RWPE2 (cell line): ENCODE measurements around the gene EXD3.
"Not testable (repeated sequence)": the region's sequence is repeated elsewhere in the genome, so short reads cannot be mapped to it uniquely, and the experiment has no call there.

Experiments used
- ATAC-seq: fragments of 200-7000 bp; cut with Tn5 transposase; 3 replicates; pipeline ENCODE4 v1.9.1; 2021; ENCODE audit warnings: low read depth
- DNase-seq: peaks from one replicate; pipeline ENCODE4 v3.0.0-alpha.2; 2020; ENCODE audit warnings: low spot score
- H3K27ac ChIP-seq: fragments of 450-650 bp; 2 replicates; pipeline ENCODE4 v1.5.1; 2017; ENCODE audit warnings: mild to moderate bottlenecking; ENCODE audit not compliant: poor library complexity, severe bottlenecking
- H3K27me3 ChIP-seq: fragments of 250-450 bp; sonication (Bioruptor Pico); 2 replicates; pipeline ENCODE4 v1.5.1; 2021; ENCODE audit warnings: mild to moderate bottlenecking, moderate library complexity; ENCODE audit not compliant: insufficient read depth, poor library complexity, severe bottlenecking
- H3K36me3 ChIP-seq: fragments of 250-450 bp; sonication (Bioruptor Pico); 2 replicates; pipeline ENCODE4 v1.5.1; 2020; ENCODE audit warnings: low read depth, mild to moderate bottlenecking, moderate library complexity
- H3K4me1 ChIP-seq: fragments of 250-450 bp; sonication (Bioruptor Pico); 2 replicates; pipeline ENCODE4 v1.5.1; 2021; ENCODE audit warnings: mild to moderate bottlenecking, moderate library complexity; ENCODE audit not compliant: insufficient read depth, poor library complexity, severe bottlenecking
- H3K4me3 ChIP-seq: fragments of 250-450 bp; sonication (Bioruptor Pico); 2 replicates; pipeline ENCODE4 v1.5.1; 2021; ENCODE audit warnings: mild to moderate bottlenecking, moderate library complexity; ENCODE audit not compliant: severe bottlenecking
- H3K9me3 ChIP-seq: fragments of 250-450 bp; sonication (Bioruptor Pico); 2 replicates; pipeline ENCODE4 v1.5.1; 2021; ENCODE audit warnings: mild to moderate bottlenecking, moderate library complexity; ENCODE audit not compliant: severe bottlenecking
- TF ChIP-seq, protein P1 (sequence below): fragments of 450-650 bp; IDR thresholded peaks from one replicate; pipeline ENCODE4 v1.5.1; 2017; ENCODE audit warnings: mild to moderate bottlenecking, moderate library complexity; ENCODE audit not compliant: poor library complexity, severe bottlenecking

The EXD3 gene

DNA sequence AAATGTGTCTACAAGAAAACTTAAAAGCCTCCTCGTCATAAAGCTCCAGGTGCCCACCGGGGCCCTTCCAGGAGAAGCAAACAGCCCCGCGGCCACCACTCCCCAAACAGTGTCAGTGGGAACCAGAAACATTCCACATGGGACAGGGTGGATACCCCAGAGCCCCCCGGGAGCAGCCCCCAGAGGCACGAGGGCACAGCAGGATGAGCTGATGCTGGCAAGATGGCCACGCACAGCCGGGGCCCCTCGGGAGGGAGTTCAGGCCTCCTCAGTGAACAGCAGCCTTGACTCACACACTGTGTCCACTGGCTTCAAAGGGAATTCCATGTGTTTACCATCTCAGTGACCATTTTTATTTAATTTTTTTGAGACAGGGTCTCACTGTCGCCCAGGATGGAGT, 10.5 kb downstream of the EXD3 start:
- DNase-seq (no peak), ATAC-seq (no peak)
- peak overlapping the region; percentile 82 for H3K27ac ChIP-seq
- H3K9me3 ChIP-seq, result no peaks in the 10 kb centered on the region
- no peaks in the 10 kb centered on the region for H3K27me3 ChIP-seq
- H3K4me3 ChIP-seq, result no peak overlapping the region
- H3K36me3 ChIP-seq, result no peaks in the 10 kb centered on the region
- peaks cover 29% of the 10 kb centered on the region for H3K4me1 ChIP-seq
- TF ChIP-seq, protein P1, sequence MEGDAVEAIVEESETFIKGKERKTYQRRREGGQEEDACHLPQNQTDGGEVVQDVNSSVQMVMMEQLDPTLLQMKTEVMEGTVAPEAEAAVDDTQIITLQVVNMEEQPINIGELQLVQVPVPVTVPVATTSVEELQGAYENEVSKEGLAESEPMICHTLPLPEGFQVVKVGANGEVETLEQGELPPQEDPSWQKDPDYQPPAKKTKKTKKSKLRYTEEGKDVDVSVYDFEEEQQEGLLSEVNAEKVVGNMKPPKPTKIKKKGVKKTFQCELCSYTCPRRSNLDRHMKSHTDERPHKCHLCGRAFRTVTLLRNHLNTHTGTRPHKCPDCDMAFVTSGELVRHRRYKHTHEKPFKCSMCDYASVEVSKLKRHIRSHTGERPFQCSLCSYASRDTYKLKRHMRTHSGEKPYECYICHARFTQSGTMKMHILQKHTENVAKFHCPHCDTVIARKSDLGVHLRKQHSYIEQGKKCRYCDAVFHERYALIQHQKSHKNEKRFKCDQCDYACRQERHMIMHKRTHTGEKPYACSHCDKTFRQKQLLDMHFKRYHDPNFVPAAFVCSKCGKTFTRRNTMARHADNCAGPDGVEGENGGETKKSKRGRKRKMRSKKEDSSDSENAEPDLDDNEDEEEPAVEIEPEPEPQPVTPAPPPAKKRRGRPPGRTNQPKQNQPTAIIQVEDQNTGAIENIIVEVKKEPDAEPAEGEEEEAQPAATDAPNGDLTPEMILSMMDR, result no peak

GRCh38 chr9:137411645-137412380, 11.1 kb downstream of the EXD3 start:
- H3K27me3 ChIP-seq, result no peaks in the 10 kb centered on the region
- TF ChIP-seq, protein P1, result no peak
- DNase-seq, result peak; percentile 96
- peak; percentile 77 for ATAC-seq
- no peaks in the 10 kb centered on the region for H3K36me3 ChIP-seq
- H3K4me3 ChIP-seq, result no peak overlapping the region
- peak overlapping the region; percentile 82 for H3K27ac ChIP-seq
- H3K4me1 ChIP-seq, result peaks cover 29% of the 10 kb centered on the region
- no peaks in the 10 kb centered on the region for H3K9me3 ChIP-seq

- Histone ChIP-seq H3K27me3 (no peaks in the 10 kb centered on the region), H3K27ac (peak overlapping the region; percentile 82), H3K4me1 (peaks cover 29% of the 10 kb centered on the region), H3K4me3 (no peak overlapping the region), H3K36me3 (no peaks in the 10 kb centered on the region), H3K9me3 (no peaks in the 10 kb centered on the region)
- TF ChIP-seq, protein P1, result no peak
- DNase-seq, result no peak
- ATAC-seq, result peak; percentile 6; the same call in 2 of the 3 replicates
Observed at GRCh38 chr9:137411260-137411644, 11.7 kb downstream of the EXD3 start.

- Histone ChIP-seq H3K9me3 (no peaks in the 10 kb centered on the region), H3K4me1 (peaks cover 29% of the 10 kb centered on the region), H3K27ac (peak overlapping the region; percentile 82), H3K36me3 (no peaks in the 10 kb centered on the region), H3K27me3 (no peaks in the 10 kb centered on the region), H3K4me3 (no peak overlapping the region)
- TF ChIP-seq, protein P1, result no peak
- ATAC-seq (no peak), DNase-seq (no peak)
Observed at GRCh38 chr9:137410891-137411249, 12.1 kb downstream of the EXD3 start.

- H3K9me3 ChIP-seq, H3K27me3 ChIP-seq, H3K4me3 ChIP-seq, ATAC-seq, H3K36me3 ChIP-seq, DNase-seq: not testable (repeated sequence)
- Histone ChIP-seq H3K4me1 (peaks cover 29% of the 10 kb centered on the region), H3K27ac (peak overlapping the region; percentile 82)
Observed at GRCh38 chr9:137410236-137410890, 12.6 kb downstream of the EXD3 start.
